22Rv1 (cell line): ENCODE data around the gene TLE3.

Source experiments
- H3K27ac ChIP-seq: fragments of 450-650 bp; 2 replicates; pipeline ENCODE4 v1.5.1; 2017
- CTCF ChIP-seq: fragments of 450-650 bp; IDR thresholded peaks from 2 replicates; pipeline ENCODE4 v1.5.1; 2017; ENCODE audit warnings: mild to moderate bottlenecking
- ZFX ChIP-seq: fragments of 450-650 bp; IDR thresholded peaks from 2 replicates; pipeline ENCODE4 v1.6.1; 2017; ENCODE audit warnings: antibody characterized with exemption, borderline replicate concordance

The TLE3 gene

GRCh38 chr15:70093070-70093469 lies 4.6 kb downstream of the TLE3 start:
- H3K27ac ChIP-seq, result peak overlapping the region; percentile 96
- TF ChIP-seq ZFX, result no peak
- TF ChIP-seq CTCF, result no peak

- no peak for TF ChIP-seq ZFX
- no peak for TF ChIP-seq CTCF
- H3K27ac ChIP-seq, result peak overlapping the region; percentile 96
These were observed 5.2 kb downstream of the TLE3 start for GRCh38 chr15:70092464-70093027.

DNA sequence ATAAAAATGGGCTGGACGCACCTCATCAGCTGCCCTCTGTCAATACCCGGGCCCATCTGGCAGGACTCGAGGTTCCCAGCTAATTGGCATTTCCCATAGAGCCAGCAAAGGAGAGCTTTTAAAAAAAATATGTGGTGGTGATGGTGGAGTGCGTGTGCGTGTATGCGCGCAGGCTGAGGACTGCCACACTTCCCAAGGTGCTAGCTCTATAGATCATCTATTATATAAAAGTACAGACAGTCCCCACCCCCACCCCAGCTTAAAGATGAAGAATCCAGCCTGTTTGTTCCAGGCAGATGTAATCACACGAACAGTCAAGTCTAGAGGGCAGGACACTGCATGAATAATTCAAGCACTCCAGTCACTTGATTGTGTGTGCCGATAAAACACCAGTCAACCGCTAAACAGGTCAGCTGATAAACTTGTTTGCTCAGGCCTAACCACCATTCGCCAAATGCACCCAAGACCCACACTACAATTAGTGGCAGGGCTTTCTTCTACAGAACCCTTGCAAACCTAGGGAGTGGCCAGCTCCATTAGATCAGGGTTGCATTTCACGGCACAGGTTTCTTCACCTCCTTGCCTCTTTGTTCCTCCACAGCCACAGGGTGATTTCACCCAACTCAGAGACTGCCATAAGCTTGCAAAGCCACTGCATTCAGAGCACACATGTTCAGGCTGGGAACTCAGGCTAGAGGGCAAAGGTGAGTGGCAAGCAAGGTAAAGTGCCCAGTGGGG lies 5.8 kb downstream of the TLE3 start:
- TF ChIP-seq CTCF (no peak), ZFX (no peak)
- peak overlapping the region; percentile 96 for H3K27ac ChIP-seq

DNA sequence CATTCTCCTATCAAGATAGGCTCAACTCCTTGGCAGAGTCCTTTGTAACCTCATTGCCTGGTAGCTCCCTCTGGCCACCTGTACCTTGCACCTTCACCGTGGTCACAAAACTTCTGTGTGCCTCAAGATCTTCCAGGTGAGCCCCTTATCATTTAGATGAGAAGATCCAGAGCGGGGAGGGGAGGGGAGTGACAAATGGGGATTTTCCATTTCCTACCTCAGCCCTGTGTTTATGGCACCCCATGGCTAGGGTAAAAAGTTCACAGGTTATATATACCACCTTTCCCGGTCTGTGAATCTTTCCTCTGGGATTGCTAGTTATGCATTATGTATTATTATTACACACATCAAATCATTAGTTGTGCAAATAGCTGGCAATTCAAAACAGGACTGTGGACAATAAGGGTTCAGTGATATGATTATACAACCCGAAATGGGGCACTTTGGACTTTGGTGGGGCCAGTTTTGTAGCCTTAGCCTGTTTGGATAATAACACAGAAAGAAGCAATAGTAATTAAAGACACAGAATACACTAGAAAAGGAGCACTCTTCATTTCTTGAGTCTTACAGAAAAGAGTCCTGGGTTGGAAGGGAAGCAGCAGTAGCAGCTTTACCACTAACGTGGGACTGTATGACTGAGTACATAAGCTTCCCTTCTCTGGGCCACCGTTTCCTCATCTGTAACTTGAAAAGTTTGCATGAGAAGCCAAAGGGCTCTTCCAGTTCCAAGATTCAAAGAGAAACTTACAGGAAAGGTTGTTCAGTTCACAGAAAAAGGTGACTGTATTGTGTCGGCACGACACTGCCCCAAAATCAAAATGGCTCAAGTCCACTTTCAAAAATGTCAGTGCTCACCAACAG lies 7.1 kb downstream of the TLE3 start:
- TF ChIP-seq CTCF (no peak), ZFX (no peak)
- peak overlapping the region; percentile 96; the same call in 1 of the 2 replicates for H3K27ac ChIP-seq

DNA sequence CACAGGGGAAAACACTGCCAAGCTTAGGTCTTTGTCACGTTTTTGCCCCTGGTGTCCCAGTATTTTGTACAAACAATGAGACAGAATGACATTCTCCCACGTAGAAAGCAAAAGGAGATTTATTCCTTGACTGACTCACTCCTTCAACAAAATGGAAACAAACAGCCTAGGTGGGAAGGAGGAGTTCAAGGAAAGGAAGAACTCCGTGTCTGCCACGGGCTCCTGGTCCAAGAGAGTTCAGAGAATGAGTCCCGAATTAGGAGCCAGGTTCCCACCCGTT lies 8.1 kb downstream of the TLE3 start:
- no peak overlapping the region for H3K27ac ChIP-seq
- no peak for TF ChIP-seq ZFX
- no peak for TF ChIP-seq CTCF

DNA sequence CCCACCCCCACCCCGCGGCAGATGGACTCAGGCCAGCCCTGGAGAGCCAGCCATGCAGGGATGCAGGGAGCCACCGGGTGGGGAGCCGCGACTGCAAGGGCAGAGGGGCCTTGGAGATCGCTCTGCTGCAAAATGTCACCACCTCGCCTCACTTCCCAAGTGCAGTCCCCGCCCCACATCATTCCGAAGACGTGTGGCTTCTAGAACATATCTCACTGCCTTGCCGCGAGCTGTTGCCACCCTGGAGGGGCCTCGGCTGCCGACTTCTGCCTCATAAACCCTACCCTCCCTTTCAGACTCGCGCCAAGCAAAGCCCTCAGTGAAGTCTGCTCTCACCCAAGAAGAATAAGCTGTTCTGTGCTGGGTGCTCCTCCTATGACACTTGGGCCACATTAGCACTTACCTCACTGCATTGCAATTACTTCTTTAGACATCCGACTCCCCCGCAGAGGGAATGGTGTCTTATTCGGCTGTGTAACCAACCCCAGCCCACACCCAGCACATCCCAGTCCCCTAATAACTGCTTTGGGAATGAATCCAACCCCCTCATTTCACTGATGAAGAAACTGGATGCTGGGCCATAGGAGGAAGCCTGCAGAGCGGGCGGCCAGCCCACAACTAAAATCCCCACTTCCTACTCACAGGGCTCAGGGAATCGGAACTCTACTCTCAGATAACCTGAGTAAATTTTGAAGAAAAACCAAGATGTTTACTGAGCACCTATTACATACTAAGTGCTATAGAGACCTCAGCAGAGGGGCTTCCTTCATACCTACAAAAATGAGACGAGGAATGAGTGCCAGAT lies 8.6 kb downstream of the TLE3 start:
- TF ChIP-seq ZFX, result no peak
- no peak for TF ChIP-seq CTCF
- H3K27ac ChIP-seq, result no peak overlapping the region

DNA sequence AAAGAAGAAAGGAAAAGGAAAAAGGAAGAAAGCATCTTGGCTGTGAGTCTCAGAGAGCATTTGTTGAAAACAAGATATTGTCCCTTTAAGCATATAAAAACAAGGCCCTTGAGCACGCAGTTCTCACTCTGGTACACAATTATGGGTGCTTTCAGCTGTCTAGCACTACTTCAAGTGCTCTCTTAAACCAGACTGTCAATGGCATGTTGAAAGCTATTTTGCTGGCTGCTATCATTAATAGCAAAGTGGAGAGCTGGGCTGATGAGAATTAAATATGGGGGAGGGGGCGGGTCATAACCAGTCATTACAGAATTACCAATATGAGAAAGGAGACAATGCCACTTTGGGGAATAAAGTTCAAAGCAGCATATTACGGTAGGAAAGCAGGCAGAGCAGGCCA lies 9.3 kb downstream of the TLE3 start:
- no peak for TF ChIP-seq CTCF
- TF ChIP-seq ZFX, result no peak
- H3K27ac ChIP-seq, result no peak overlapping the region
